ENCODE measurements around the gene HSPB6.

HSPB6 gene

GRCh38 chr19:35783469-35784434 is 26.9 kb upstream of the HSPB6 start:
- Histone ChIP-seq H3K4ac (ENCODE audit: low read depth in 1 of 2, low read length in 2 of 2) (no peak overlapping the region), H3K79me1 (replicated peaks; ENCODE audit: low read length, poor library complexity, severe bottlenecking) (peaks cover 3% of the 10 kb centered on the region), H3K27me3 (ENCODE audit: control insufficient read depth in 1 of 2, insufficient read depth in 1 of 2, low read length in 2 of 2) (no peaks in the 10 kb centered on the region), H3K4me3 (ENCODE audit: insufficient read depth in 1 of 2, low read depth in 1 of 2, low read length in 2 of 2) (no peak overlapping the region), H3K4me2 (ENCODE audit: low read length, poor library complexity, severe bottlenecking) (no peak overlapping the region), H3K9me3 (ENCODE audit: control insufficient read depth, low read length) (no peaks in the 10 kb centered on the region), H3K36me3 (ENCODE audit: control insufficient read depth in 1 of 2, insufficient read depth in 2 of 2, low read depth in 1 of 2, low read length in 2 of 2) (peaks cover 15 to 77% of the 10 kb centered on the region in 2 experiments), H4K8ac (ENCODE audit: low read length) (no peak overlapping the region), H3K4me1 (ENCODE audit: control insufficient read depth, insufficient read depth, low read depth, low read length) (peaks cover 16% of the 10 kb centered on the region), H3K18ac (ENCODE audit: low read depth in 1 of 2, low read length in 2 of 2) (no peak overlapping the region), H2AFZ (ENCODE audit: low read depth, low read length) (no peak overlapping the region), H2BK12ac (ENCODE audit: low read length in 2 of 2) (no peak overlapping the region), H2AK5ac (ENCODE audit: low read length, severe bottlenecking) (no peak overlapping the region), H2BK5ac (ENCODE audit: low read depth, low read length, poor library complexity, severe bottlenecking) (no peak overlapping the region), H3K27ac (ENCODE audit: low read length, poor library complexity, severe bottlenecking) (no peak overlapping the region), H3K9ac (ENCODE audit: low read length) (no peak overlapping the region), H4K91ac (ENCODE audit: low read length) (no peak overlapping the region), H2BK15ac (ENCODE audit: low read depth, poor library complexity, severe bottlenecking) (no peak overlapping the region), H2BK120ac (ENCODE audit: low read depth, low read length) (no peak overlapping the region), H3K14ac (ENCODE audit: low read length in 2 of 2) (no peak overlapping the region), H3K23ac (ENCODE audit: low read length in 2 of 2) (no peak overlapping the region)
- DNase-seq: no peak
- 83% methylated on average over 25 of the region's 28 CpGs for WGBS

- Histone ChIP-seq H2BK12ac (ENCODE audit: low read length in 2 of 2) (no peak overlapping the region), H3K4me2 (ENCODE audit: low read length, poor library complexity, severe bottlenecking) (no peak overlapping the region), H3K4ac (ENCODE audit: low read depth in 1 of 2, low read length in 2 of 2) (no peak overlapping the region), H2BK120ac (ENCODE audit: low read depth, low read length) (no peak overlapping the region), H3K14ac (ENCODE audit: low read length in 2 of 2) (no peak overlapping the region), H2BK5ac (ENCODE audit: low read depth, low read length, poor library complexity, severe bottlenecking) (no peak overlapping the region), H3K27ac (ENCODE audit: low read length, poor library complexity, severe bottlenecking) (no peak overlapping the region), H3K23ac (ENCODE audit: low read length in 2 of 2) (no peak overlapping the region), H3K18ac (ENCODE audit: low read depth in 1 of 2, low read length in 2 of 2) (no peak overlapping the region), H4K91ac (ENCODE audit: low read length) (no peak overlapping the region), H4K8ac (ENCODE audit: low read length) (no peak overlapping the region), H3K4me1 (ENCODE audit: control insufficient read depth, insufficient read depth, low read depth, low read length) (peaks cover 16% of the 10 kb centered on the region), H3K9ac (ENCODE audit: low read length) (no peak overlapping the region), H2BK15ac (ENCODE audit: low read depth, poor library complexity, severe bottlenecking) (no peak overlapping the region), H2AK5ac (ENCODE audit: low read length, severe bottlenecking) (no peak overlapping the region), H2AFZ (ENCODE audit: low read depth, low read length) (peak overlapping the region; percentile 31), H3K27me3 (ENCODE audit: control insufficient read depth in 1 of 2, insufficient read depth in 1 of 2, low read length in 2 of 2) (no peaks in the 10 kb centered on the region), H3K36me3 (ENCODE audit: control insufficient read depth in 1 of 2, insufficient read depth in 2 of 2, low read depth in 1 of 2, low read length in 2 of 2) (peaks cover 21 to 81% of the 10 kb centered on the region in 2 experiments), H3K79me1 (replicated peaks; ENCODE audit: low read length, poor library complexity, severe bottlenecking) (peaks cover 3% of the 10 kb centered on the region), H3K9me3 (ENCODE audit: control insufficient read depth, low read length) (no peaks in the 10 kb centered on the region), H3K4me3 (ENCODE audit: insufficient read depth in 1 of 2, low read depth in 1 of 2, low read length in 2 of 2) (no peak overlapping the region)
- WGBS: 97% methylated on average over 12 of the region's 12 CpGs
- DNase-seq: no peak
These were observed 25.8 kb upstream of the HSPB6 start for GRCh38 chr19:35782589-35782988.

GRCh38 chr19:35781650-35782049 is 24.8 kb upstream of the HSPB6 start:
- H3K4me3 ChIP-seq (ENCODE audit: insufficient read depth in 1 of 2, low read depth in 1 of 2, low read length in 2 of 2): no peak overlapping the region
- no peaks in the 10 kb centered on the region for H3K27me3 ChIP-seq (ENCODE audit: control insufficient read depth in 1 of 2, insufficient read depth in 1 of 2, low read length in 2 of 2)
- H3K36me3 ChIP-seq (ENCODE audit: control insufficient read depth in 1 of 2, insufficient read depth in 2 of 2, low read depth in 1 of 2, low read length in 2 of 2): peaks cover 21 to 74% of the 10 kb centered on the region in 2 experiments
- peaks cover 8% of the 10 kb centered on the region for H3K79me1 ChIP-seq (replicated peaks; ENCODE audit: low read length, poor library complexity, severe bottlenecking)
- no peak overlapping the region for H2BK12ac ChIP-seq (ENCODE audit: low read length in 2 of 2)
- H3K23ac ChIP-seq (ENCODE audit: low read length in 2 of 2): no peak overlapping the region
- H2BK5ac ChIP-seq (ENCODE audit: low read depth, low read length, poor library complexity, severe bottlenecking): no peak overlapping the region
- peaks cover 10% of the 10 kb centered on the region for H3K4me1 ChIP-seq (ENCODE audit: control insufficient read depth, insufficient read depth, low read depth, low read length)
- no peak overlapping the region for H3K4ac ChIP-seq (ENCODE audit: low read depth in 1 of 2, low read length in 2 of 2)
- H2BK120ac ChIP-seq (ENCODE audit: low read depth, low read length): no peak overlapping the region
- DNase-seq: no peak
- H3K27ac ChIP-seq (ENCODE audit: low read length, poor library complexity, severe bottlenecking): no peak overlapping the region
- no peak overlapping the region for H4K8ac ChIP-seq (ENCODE audit: low read length)
- WGBS: 68% methylated on average over 9 of the region's 9 CpGs
- no peak overlapping the region for H3K14ac ChIP-seq (ENCODE audit: low read length in 2 of 2)
- H3K9me3 ChIP-seq (ENCODE audit: control insufficient read depth, low read length): no peaks in the 10 kb centered on the region
- no peak overlapping the region for H3K9ac ChIP-seq (ENCODE audit: low read length)
- H4K91ac ChIP-seq (ENCODE audit: low read length): no peak overlapping the region
- H2AFZ ChIP-seq (ENCODE audit: low read depth, low read length): no peak overlapping the region
- H3K18ac ChIP-seq (ENCODE audit: low read depth in 1 of 2, low read length in 2 of 2): no peak overlapping the region
- no peak overlapping the region for H2AK5ac ChIP-seq (ENCODE audit: low read length, severe bottlenecking)
- no peak overlapping the region for H2BK15ac ChIP-seq (ENCODE audit: low read depth, poor library complexity, severe bottlenecking)
- no peak overlapping the region for H3K4me2 ChIP-seq (ENCODE audit: low read length, poor library complexity, severe bottlenecking)

- H3K14ac ChIP-seq (ENCODE audit: low read length in 2 of 2): no peak overlapping the region
- H3K27me3 ChIP-seq (ENCODE audit: control insufficient read depth in 1 of 2, insufficient read depth in 1 of 2, low read length in 2 of 2): no peaks in the 10 kb centered on the region
- H3K36me3 ChIP-seq (ENCODE audit: control insufficient read depth in 1 of 2, insufficient read depth in 2 of 2, low read depth in 1 of 2, low read length in 2 of 2): peaks cover 21 to 65% of the 10 kb centered on the region in 2 experiments
- 99% methylated on average over 20 of the region's 20 CpGs for WGBS
- H2BK12ac ChIP-seq (ENCODE audit: low read length in 2 of 2): no peak overlapping the region
- H2AK5ac ChIP-seq (ENCODE audit: low read length, severe bottlenecking): no peak overlapping the region
- DNase-seq: no peak
- no peak overlapping the region for H3K23ac ChIP-seq (ENCODE audit: low read length in 2 of 2)
- H3K4me2 ChIP-seq (ENCODE audit: low read length, poor library complexity, severe bottlenecking): no peak overlapping the region
- H4K91ac ChIP-seq (ENCODE audit: low read length): no peak overlapping the region
- peaks cover 17% of the 10 kb centered on the region for H3K4me1 ChIP-seq (ENCODE audit: control insufficient read depth, insufficient read depth, low read depth, low read length)
- H2AFZ ChIP-seq (ENCODE audit: low read depth, low read length): no peak overlapping the region
- H4K8ac ChIP-seq (ENCODE audit: low read length): no peak overlapping the region
- no peak overlapping the region for H3K9ac ChIP-seq (ENCODE audit: low read length)
- H3K4me3 ChIP-seq (ENCODE audit: insufficient read depth in 1 of 2, low read depth in 1 of 2, low read length in 2 of 2): no peak overlapping the region
- H2BK120ac ChIP-seq (ENCODE audit: low read depth, low read length): no peak overlapping the region
- H2BK15ac ChIP-seq (ENCODE audit: low read depth, poor library complexity, severe bottlenecking): no peak overlapping the region
- no peak overlapping the region for H3K27ac ChIP-seq (ENCODE audit: low read length, poor library complexity, severe bottlenecking)
- H3K79me1 ChIP-seq (replicated peaks; ENCODE audit: low read length, poor library complexity, severe bottlenecking): peaks cover 17% of the 10 kb centered on the region
- no peak overlapping the region for H3K4ac ChIP-seq (ENCODE audit: low read depth in 1 of 2, low read length in 2 of 2)
- no peaks in the 10 kb centered on the region for H3K9me3 ChIP-seq (ENCODE audit: control insufficient read depth, low read length)
- no peak overlapping the region for H2BK5ac ChIP-seq (ENCODE audit: low read depth, low read length, poor library complexity, severe bottlenecking)
- no peak overlapping the region for H3K18ac ChIP-seq (ENCODE audit: low read depth in 1 of 2, low read length in 2 of 2)
These were observed 23.9 kb upstream of the HSPB6 start for GRCh38 chr19:35780717-35781116.

Measured in mesenchymal stem cell (in vitro differentiated cells and primary cell).